Stimulated activated CD4-positive, alpha-beta T cell treated with anti-CD3 and anti-CD28 coated beads, Interleukin-2, amount 100 ng/mL, for 48 hours (primary cell): ENCODE data around the gene COLEC12.

Experiments used
- DNase-seq, 2 donors: peaks; one replicate each; pipeline ENCODE4 v3.0.0-alpha.2; 2020

The COLEC12 gene

GRCh38 chr18:354471-354870 is 146.0 kb downstream of the COLEC12 start:
- DNase-seq = no peak

GRCh38 chr18:354003-354402 is 146.5 kb downstream of the COLEC12 start:
- DNase-seq = no peak

GRCh38 chr18:352438-352837 is 148.1 kb downstream of the COLEC12 start:
- no peak for DNase-seq

GRCh38 chr18:350953-351572 is 149.4 kb downstream of the COLEC12 start:
- no peak for DNase-seq

GRCh38 chr18:346600-346999 is 153.9 kb downstream of the COLEC12 start:
- no peak for DNase-seq

GRCh38 chr18:341102-341501 is 159.4 kb downstream of the COLEC12 start:
- DNase-seq = no peak

- DNase-seq = no peak
These were observed 160.5 kb downstream of the COLEC12 start for GRCh38 chr18:340044-340443.

GRCh38 chr18:339200-339599 is 161.3 kb downstream of the COLEC12 start:
- DNase-seq = no peak

- DNase-seq = no peak
These were observed 163.8 kb downstream of the COLEC12 start for GRCh38 chr18:336713-337112.

GRCh38 chr18:335733-336132 is 164.8 kb downstream of the COLEC12 start:
- no peak for DNase-seq

- no peak for DNase-seq
These were observed 165.8 kb downstream of the COLEC12 start for GRCh38 chr18:334575-335132.

GRCh38 chr18:332721-333510 is 167.6 kb downstream of the COLEC12 start:
- DNase-seq = no peak

- no peak for DNase-seq
These were observed 168.5 kb downstream of the COLEC12 start for GRCh38 chr18:332007-332406.

- no peak for DNase-seq
These were observed 169.2 kb downstream of the COLEC12 start for GRCh38 chr18:331221-331821.

- DNase-seq = no peak
These were observed 171.6 kb downstream of the COLEC12 start for GRCh38 chr18:328928-329327.

GRCh38 chr18:326846-327245 is 173.7 kb downstream of the COLEC12 start:
- DNase-seq = no peak

- no peak for DNase-seq
These were observed 177.3 kb downstream of the COLEC12 start for GRCh38 chr18:323253-323622.

- no peak for DNase-seq
These were observed 178.5 kb downstream of the COLEC12 start for GRCh38 chr18:321865-322467.

- DNase-seq = no peak
These were observed 180.3 kb downstream of the COLEC12 start for GRCh38 chr18:320155-320554.

- DNase-seq = no peak
These were observed 180.8 kb downstream of the COLEC12 start for GRCh38 chr18:319720-320119.

GRCh38 chr18:318791-319291 is 181.7 kb downstream of the COLEC12 start:
- DNase-seq = no peak

GRCh38 chr18:317618-318017 is 182.9 kb downstream of the COLEC12 start:
- no peak for DNase-seq

- DNase-seq = no peak
These were observed 184.1 kb downstream of the COLEC12 start for GRCh38 chr18:316393-316792.
